Spleen (tissue), 7 donors: Measurements from ENCODE around the gene PPP2R3B.

ENCODE experiments used
- CTCF ChIP-seq, 11 experiments: fragments of 200-600 bp in 7 of 11; fragments of 450-650 bp in 4 of 11; sonication (generic) in 4 of 11; IDR thresholded peaks in 8 of 11; conservative IDR thresholded peaks in 3 of 11; 1 replicate in 7 of 11; 2 replicates in 4 of 11; pipeline versions ENCODE4 v1.4.0 to v1.8.0; 2016 to 2021; ENCODE audit warnings: antibody characterized with exemption in 11 of 11, inconsistent platforms in 4 of 11, mild to moderate bottlenecking in 1 of 11
- POLR2A ChIP-seq, 3 donors: fragments of 450-650 bp; IDR thresholded peaks; one replicate each; pipeline ENCODE4 v1.5.1; 2017; ENCODE audit warnings: antibody characterized with exemption in 3 of 3, mild to moderate bottlenecking in 1 of 3
- POLR2AphosphoS5 ChIP-seq, 3 donors: sonication (generic); formaldehyde crosslinking; IDR thresholded peaks; one replicate each; pipeline ENCODE4 v1.5.1; 2017; ENCODE audit warnings: antibody characterized with exemption in 3 of 3
- donor health status: DM: no; HTN: no; CAD: no; lungs with moderate emphysema.
- donor health status: DM: no; HTN: no; CAD: no.
- donor health status: DM: no; HTN: no; CAD: no.

- no peak for TF ChIP-seq CTCF (IDR thresholded peaks at IDR 0.05 in 8 of 11, conservative IDR thresholded peaks at IDR 0.05 in 3 of 11)
- TF ChIP-seq POLR2A (IDR thresholded peaks at IDR 0.05), result no peak
- no peak for TF ChIP-seq POLR2AphosphoS5 (IDR thresholded peaks at IDR 0.05)
Measured at GRCh38 chrX:350534-351323, 36.0 kb downstream of the PPP2R3B start.
